Measurements from ENCODE around the gene RBKS. TPM values are rescaled to one million over a fixed set of nuclear protein-coding genes. Genes with fewer than 3 reads are reported as not detected.

Gene RBKS
- total RNA-seq, 2 donors from 2014 or later: 5.5 to 8.9 TPM

DNA sequence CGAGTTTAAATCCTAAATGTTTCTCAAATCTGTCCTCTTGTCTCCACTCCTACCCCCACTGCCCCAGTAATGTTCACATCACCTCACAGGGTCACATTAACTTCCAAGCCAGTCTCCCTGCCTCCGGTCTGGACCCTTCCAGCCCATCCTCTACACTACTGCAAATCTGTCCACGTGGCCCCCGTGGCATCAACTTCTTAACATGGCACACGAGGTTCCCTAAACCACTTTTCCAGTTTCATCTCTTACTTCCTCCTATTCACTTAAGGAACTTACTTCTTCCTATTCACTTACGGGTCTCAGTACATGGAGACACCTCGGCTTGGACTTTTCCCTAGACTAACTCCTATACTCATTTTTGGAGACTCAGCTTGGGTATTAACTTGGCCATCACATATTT lies 91.7 kb downstream of the RBKS start:
- no peak overlapping the region for H3K4me3 ChIP-seq
- no peaks in the 10 kb centered on the region for H3K27me3 ChIP-seq
- TF ChIP-seq, protein P1, sequence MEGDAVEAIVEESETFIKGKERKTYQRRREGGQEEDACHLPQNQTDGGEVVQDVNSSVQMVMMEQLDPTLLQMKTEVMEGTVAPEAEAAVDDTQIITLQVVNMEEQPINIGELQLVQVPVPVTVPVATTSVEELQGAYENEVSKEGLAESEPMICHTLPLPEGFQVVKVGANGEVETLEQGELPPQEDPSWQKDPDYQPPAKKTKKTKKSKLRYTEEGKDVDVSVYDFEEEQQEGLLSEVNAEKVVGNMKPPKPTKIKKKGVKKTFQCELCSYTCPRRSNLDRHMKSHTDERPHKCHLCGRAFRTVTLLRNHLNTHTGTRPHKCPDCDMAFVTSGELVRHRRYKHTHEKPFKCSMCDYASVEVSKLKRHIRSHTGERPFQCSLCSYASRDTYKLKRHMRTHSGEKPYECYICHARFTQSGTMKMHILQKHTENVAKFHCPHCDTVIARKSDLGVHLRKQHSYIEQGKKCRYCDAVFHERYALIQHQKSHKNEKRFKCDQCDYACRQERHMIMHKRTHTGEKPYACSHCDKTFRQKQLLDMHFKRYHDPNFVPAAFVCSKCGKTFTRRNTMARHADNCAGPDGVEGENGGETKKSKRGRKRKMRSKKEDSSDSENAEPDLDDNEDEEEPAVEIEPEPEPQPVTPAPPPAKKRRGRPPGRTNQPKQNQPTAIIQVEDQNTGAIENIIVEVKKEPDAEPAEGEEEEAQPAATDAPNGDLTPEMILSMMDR (IDR thresholded peaks at IDR 0.05): no peak
- intact Hi-C loops (cut with DNase I): no loop called here
- no peak overlapping the region for H3K9ac ChIP-seq (ENCODE audit: low read depth in 2 of 2, low read length in 2 of 2)
- H3K36me3 ChIP-seq: no peaks in the 10 kb centered on the region
- H3K9me3 ChIP-seq: no peaks in the 10 kb centered on the region
- no peaks in the 10 kb centered on the region for H3K4me1 ChIP-seq
- no peak for DNase-seq
- H3K27ac ChIP-seq: no peak overlapping the region

DNA sequence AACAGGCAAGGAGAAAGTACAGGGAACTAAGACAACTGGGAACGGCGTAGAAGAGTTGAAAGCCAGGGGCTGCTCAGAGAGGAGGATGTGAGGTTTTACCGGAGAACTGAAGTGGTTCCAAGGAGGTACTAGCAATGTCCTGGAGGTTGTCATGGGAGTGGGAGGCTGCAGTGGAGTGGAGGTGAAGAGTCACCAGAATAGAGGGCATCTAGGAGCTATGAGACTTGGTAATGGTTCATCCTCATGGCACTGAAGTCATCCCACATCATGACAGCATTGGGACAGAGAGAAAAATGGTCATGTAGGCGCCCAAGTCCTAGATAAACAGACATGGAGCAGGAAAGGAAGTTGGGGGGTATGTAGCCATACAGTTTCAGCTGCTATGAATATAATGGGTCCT lies 92.3 kb downstream of the RBKS start:
- no peak overlapping the region for H3K9ac ChIP-seq (ENCODE audit: low read depth in 2 of 2, low read length in 2 of 2)
- no peaks in the 10 kb centered on the region for H3K9me3 ChIP-seq
- DNase-seq: no peak
- no peaks in the 10 kb centered on the region for H3K36me3 ChIP-seq
- TF ChIP-seq, protein P1 (IDR thresholded peaks at IDR 0.05): no peak
- no peak overlapping the region for H3K4me3 ChIP-seq
- intact Hi-C loops (cut with DNase I): no loop called here
- no peaks in the 10 kb centered on the region for H3K4me1 ChIP-seq
- H3K27ac ChIP-seq: no peak overlapping the region
- no peaks in the 10 kb centered on the region for H3K27me3 ChIP-seq

DNA sequence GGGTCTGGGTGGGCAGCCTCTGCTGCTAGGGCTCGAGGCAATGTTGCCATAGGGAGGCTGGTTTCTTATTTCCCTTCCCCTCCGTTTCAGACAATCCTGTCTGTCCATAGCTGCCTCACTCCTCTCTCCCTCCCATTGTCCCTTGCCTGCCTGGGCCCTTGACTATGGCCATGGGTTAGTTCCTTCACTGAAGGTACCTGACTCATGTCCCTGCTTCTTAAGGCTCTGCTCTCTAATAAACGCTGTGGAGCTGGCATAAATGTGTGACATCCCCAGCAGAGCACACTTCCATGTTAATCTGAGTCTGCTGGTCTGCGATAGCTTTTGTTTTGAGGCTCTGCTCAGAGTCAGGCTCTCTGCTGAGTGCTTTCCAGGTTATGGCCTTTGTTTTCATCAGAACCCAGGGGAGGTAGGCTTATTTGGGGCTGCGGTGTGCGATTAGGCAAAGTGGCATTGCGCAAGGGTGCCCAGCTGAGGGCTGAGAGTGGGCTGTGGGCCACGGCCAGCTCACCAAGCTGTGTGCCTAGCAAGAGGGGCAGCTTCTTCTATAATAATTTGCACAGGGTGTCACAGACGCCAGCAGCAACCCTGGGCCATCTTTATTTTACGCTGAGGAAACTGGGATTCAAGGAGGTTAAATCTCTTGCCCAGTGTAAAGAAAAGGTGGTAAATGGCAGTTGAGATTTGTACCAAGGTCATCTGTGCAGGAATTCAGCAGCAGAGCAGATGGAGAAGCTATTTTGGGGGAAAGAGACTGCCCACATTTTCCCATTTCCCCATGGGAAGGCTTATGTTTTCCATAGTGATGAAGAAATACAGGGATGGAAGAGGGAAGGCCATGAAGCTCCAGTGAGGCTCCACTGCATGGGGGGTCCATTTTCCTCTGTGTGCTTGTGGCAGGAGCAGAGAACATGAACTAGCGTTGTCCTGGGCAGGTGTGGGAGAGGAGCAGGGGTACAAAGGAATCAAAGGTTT lies 93.1 kb downstream of the RBKS start:
- Histone ChIP-seq H3K9me3 (no peaks in the 10 kb centered on the region), H3K4me3 (no peak overlapping the region), H3K27me3 (no peaks in the 10 kb centered on the region), H3K36me3 (no peaks in the 10 kb centered on the region), H3K9ac (ENCODE audit: low read depth in 2 of 2, low read length in 2 of 2) (no peak overlapping the region), H3K27ac (no peak overlapping the region), H3K4me1 (no peaks in the 10 kb centered on the region)
- DNase-seq: no peak
- intact Hi-C loops (cut with DNase I): no loop called here
- TF ChIP-seq, protein P1 (IDR thresholded peaks at IDR 0.05): no peak

DNA sequence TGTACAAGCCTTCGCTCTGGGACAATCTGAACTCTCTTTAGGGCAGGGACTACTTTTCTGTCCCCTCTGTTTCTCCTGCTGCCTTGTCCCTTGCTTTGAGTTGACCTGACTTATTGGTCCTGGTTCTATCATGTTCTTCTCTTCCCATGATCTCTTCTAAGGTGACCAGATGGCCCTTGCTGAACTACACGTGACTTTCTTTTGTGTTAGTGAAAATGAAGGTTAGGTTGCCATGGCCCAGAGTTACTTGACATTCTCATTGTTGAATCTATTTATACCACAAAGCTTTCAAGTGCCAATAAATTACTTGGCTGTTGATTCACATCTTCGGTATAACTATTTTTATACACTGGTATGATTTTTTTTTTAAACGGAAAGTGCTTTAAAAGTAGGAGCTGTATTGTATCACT lies 94.3 kb downstream of the RBKS start:
- Histone ChIP-seq H3K4me1 (no peaks in the 10 kb centered on the region), H3K9me3 (no peaks in the 10 kb centered on the region)

DNA sequence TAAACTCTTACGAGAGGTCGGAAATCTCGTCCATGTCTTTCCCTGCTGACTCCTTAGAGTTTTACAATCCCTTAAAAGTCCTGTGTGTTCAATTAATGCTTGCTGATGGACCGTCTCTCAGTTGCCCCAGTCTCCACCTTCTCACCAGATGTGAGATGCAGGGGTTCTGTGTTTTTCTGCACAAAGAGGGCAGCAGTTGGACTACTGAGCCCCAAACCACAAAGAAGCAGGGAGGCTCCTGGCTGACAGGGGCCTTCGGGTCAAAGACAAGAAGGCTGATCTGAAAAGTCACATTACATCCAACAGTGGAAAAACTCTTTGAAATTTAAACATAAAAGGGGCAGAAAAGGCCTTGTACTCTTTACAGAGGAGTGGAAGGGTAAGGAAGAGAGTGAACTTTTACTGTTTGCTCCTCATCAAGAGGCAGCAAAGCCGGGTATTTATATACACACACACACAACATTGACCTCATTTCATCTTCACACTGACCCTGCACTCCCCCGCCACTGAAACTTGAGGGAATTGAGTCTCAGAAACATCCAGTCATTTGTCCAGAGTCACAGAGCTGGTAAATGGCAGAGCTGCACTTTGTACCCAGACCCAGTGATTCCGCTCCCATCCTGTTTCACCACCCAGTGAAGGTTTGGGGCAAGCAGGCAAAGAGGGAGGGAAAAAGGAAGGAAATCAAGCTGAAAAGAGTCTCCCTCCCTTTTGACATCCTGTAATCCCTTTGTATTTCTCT lies 94.9 kb downstream of the RBKS start:
- Histone ChIP-seq H3K27ac (no peak overlapping the region), H3K36me3 (no peaks in the 10 kb centered on the region), H3K27me3 (no peaks in the 10 kb centered on the region), H3K9me3 (no peaks in the 10 kb centered on the region), H3K9ac (ENCODE audit: low read depth in 2 of 2, low read length in 2 of 2) (no peak overlapping the region), H3K4me3 (no peak overlapping the region), H3K4me1 (no peaks in the 10 kb centered on the region)
- TF ChIP-seq, protein P1 (IDR thresholded peaks at IDR 0.05): no peak
- no peak for DNase-seq
- intact Hi-C loops (cut with DNase I): no loop called here

More for the DNA sequence above, 94.3 kb downstream of the RBKS start:
- intact Hi-C loops (cut with DNase I): no loop called here
- TF ChIP-seq, protein P1 (IDR thresholded peaks at IDR 0.05): no peak
- no peak for DNase-seq
- no peak overlapping the region for H3K27ac ChIP-seq
- no peaks in the 10 kb centered on the region for H3K27me3 ChIP-seq
- H3K9ac ChIP-seq (ENCODE audit: low read depth in 2 of 2, low read length in 2 of 2): no peak overlapping the region
- no peak overlapping the region for H3K4me3 ChIP-seq
- H3K36me3 ChIP-seq: no peaks in the 10 kb centered on the region

Data from colonic mucosa (tissue), 4 donors.